Occipital lobe (tissue), 3 donors: ENCODE data around the gene MLH3. TPM values are rescaled to one million over a fixed set of nuclear protein-coding genes. Genes with fewer than 3 reads are reported as not detected.

ENCODE experiments used
- DNase-seq: peaks from one replicate; lab custom pipeline; 2025; lab: John Stamatoyannopoulos, UW
- small RNA-seq: library from RNA; depleted of rRNA; stranded (forward); fragments of <200 nt; gene quantifications from one replicate; pipeline ENCODE3, GENCODE V24; 2014
- total RNA-seq: library from RNA; depleted of rRNA; stranded (reverse); fragments of >200 nt; gene quantifications from one replicate; pipeline ENCODE4 v1.2.3, GENCODE V29; 2014

MLH3 gene
- total RNA-seq, 1 donor from 2014 or later: 65.2 TPM

DNA sequence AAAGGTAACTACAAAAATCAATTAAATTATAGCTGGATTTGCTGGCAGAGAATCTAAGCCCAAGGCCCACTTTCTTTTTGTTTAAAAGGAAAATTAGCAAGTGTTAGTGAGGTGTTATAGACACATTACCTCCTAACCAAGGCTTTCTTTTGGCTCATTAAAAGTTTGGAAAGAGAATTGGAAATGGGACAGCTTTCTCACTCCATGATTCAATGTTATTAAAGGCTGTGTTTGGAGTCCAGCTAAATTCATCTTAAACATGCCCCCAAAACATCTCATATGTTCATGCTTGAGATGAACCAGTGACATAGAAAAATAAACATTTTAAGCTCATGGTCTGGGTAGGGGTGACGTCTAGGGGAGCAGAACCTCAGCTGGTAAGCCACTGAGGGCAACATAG, 82.5 kb downstream of the MLH3 start:
- no peak for DNase-seq

DNA sequence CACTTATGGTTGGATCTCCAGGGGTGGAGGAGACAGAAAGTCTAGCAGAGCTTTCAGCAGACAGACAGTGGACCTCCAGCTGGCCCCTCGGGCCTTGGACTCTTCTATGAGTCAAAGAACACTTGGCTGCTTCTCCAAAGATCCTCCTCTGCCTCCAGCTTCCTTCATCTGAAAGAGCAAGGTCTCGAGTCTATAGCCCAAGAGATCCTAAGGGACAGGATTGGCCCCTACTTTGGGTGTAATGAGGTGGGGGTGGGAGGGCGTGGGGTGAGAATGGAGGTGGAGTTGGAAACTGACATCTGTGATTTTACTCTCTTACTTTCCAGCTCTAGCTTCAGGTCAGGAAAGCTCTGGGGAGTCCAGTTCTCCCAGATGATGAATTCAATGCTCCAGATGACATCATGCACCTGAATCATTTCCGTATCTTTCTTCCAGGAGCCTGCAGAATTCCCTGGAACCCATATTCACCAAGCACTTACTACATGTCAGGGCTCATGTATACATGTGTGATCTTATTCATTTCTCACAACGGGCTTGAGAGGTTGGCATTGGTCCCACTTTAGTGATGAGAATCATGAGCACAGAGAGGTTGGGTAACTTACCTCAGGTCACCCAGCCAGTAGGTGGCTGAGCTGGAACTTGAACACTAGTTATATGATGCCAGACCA, 85.6 kb downstream of the MLH3 start:
- DNase-seq: no peak

DNA sequence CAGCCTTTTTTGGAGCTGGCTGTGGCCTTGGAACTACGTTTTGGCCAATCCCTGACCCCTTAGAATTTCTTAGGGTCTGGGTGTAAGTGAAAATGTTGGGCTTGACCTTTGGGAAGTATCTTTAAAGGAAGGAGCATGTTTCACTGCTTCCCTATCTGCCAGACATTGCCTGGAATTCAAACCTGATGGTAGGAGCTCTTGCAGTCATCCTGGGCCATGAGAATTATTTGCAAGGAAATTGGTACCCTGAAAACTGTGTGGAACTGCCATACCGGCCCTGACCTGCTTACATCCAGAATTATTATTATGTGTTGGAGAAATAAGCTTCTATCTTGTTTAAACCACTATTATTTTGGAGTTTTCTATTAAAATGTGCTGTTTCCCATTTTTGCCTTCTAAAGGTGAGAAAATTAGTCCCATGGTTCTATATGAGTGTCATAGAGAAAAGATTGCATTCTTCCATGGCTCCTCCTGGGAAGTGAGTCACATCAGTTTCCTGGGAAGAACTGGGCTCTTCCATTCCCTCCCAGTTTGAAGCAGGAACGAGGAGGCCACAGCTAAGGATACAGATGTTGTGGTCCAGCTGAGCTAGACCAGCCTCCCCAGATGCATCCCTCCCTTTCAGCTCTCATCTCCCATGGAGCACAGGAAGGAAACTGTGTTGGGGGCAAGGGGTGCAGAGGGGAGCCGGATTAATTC, 86.3 kb downstream of the MLH3 start:
- DNase-seq: no peak

Small RNA genes within 50 kb of the gene (small RNA-seq; reads per million reads assigned to genes)
- gene RNU6-689P: not detected

Other genes with a start within 250 kb of the MLH3 start
- gene PROX2, start 175.3 kb downstream of the MLH3 start, total RNA-seq: not detected
- gene DLST, start 169.6 kb downstream of the MLH3 start, total RNA-seq: 35.6 TPM
- gene RPS6KL1, start 128.2 kb downstream of the MLH3 start, total RNA-seq: 26.5 TPM
- 2.0 TPM for gene PGF, start 95.9 kb downstream of the MLH3 start, total RNA-seq
- gene EIF2B2, start 48.5 kb downstream of the MLH3 start, total RNA-seq: 20.3 TPM
- gene ACYP1, start 12.6 kb upstream of the MLH3 start, total RNA-seq: 16.2 TPM
- gene ZC2HC1C, start 18.2 kb upstream of the MLH3 start, total RNA-seq: 2.8 TPM
- gene NEK9, start 75.6 kb upstream of the MLH3 start, total RNA-seq: 37.7 TPM
- 135 TPM for gene TMED10, start 125.1 kb upstream of the MLH3 start, total RNA-seq
- gene FOS, start 227.4 kb upstream of the MLH3 start, total RNA-seq: 51.2 TPM